Skeletal muscle satellite cell (primary cell): ENCODE data around the gene ALDH1A1.
"Not testable (repeated sequence)": the region's sequence is repeated elsewhere in the genome, so short reads cannot be mapped to it uniquely, and the experiment has no call there.

ENCODE experiments used
- H3K27me3 ChIP-seq: 2 replicates; pipeline ENCODE4 v1.7.0; 2013; ENCODE audit warnings: low read length; ENCODE audit not compliant: control insufficient read depth, insufficient read depth
- H3K36me3 ChIP-seq: 2 replicates; pipeline ENCODE4 v1.7.0; 2013; ENCODE audit warnings: mild to moderate bottlenecking, control low read depth, low read length; ENCODE audit not compliant: insufficient read depth
- H3K4me1 ChIP-seq: 2 replicates; pipeline ENCODE4 v1.7.0; 2013; ENCODE audit warnings: low read length; ENCODE audit not compliant: control insufficient read depth, insufficient read depth
- H3K4me2 ChIP-seq: 2 replicates; pipeline ENCODE4 v1.7.0; 2013; ENCODE audit warnings: mild to moderate bottlenecking, low read length
- H3K4me3 ChIP-seq: 2 replicates; pipeline ENCODE4 v1.7.0; 2013; ENCODE audit warnings: low read length
- H3K9ac ChIP-seq: 2 replicates; pipeline ENCODE4 v1.7.0; 2013; ENCODE audit warnings: mild to moderate bottlenecking, low read depth, low read length, moderate library complexity
- H3K9me3 ChIP-seq: replicated peaks from 2 replicates; pipeline ENCODE4 v1.7.0; 2013; ENCODE audit warnings: mild to moderate bottlenecking, control low read depth, low read length

ALDH1A1 gene

GRCh38 chr9:72883875-72884274, 69.0 kb downstream of the ALDH1A1 start:
- Histone ChIP-seq H3K36me3 (no peaks in the 10 kb centered on the region), H3K9ac (no peak overlapping the region), H3K27me3 (no peaks in the 10 kb centered on the region), H3K4me2 (no peak overlapping the region), H3K9me3 (no peaks in the 10 kb centered on the region), H3K4me1 (peaks cover 22% of the 10 kb centered on the region), H3K4me3 (no peak overlapping the region)

DNA sequence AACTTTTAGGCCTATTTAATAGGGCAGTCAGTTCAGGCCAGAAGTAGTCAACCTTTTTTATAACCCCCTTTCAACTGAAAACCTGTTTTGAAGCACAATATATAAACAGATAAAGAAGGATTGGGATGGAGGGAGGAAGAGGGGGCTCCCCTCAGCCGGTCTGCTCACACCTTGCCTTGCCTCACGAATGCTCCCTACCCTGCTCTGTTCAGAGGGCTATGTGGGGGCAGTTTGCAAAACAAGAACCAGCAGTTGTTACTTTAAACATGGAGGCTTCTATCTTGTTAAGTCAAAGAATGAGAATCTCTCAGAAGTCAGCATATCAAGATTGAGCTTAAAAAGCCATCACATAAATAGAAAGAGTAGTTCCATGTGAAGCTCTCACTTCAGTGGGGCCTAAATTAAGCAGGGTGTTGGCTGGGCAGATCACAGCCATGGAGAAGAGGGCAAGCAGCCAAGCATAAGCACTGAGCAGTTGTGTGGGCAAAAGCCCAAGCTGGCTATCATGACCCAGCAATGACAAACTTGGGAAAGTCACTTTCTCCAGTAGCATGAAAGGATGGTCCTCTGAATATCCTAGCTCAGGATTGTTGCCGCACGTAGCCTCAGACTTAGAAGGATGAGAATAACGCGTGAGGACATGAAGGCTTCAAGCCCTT, 70.6 kb downstream of the ALDH1A1 start:
- no peak overlapping the region for H3K9ac ChIP-seq
- H3K27me3 ChIP-seq, result no peaks in the 10 kb centered on the region
- H3K9me3 ChIP-seq, result no peaks in the 10 kb centered on the region
- no peaks in the 10 kb centered on the region for H3K36me3 ChIP-seq
- peaks cover 22% of the 10 kb centered on the region for H3K4me1 ChIP-seq
- H3K4me2 ChIP-seq, result no peak overlapping the region
- H3K4me3 ChIP-seq, result no peak overlapping the region

DNA sequence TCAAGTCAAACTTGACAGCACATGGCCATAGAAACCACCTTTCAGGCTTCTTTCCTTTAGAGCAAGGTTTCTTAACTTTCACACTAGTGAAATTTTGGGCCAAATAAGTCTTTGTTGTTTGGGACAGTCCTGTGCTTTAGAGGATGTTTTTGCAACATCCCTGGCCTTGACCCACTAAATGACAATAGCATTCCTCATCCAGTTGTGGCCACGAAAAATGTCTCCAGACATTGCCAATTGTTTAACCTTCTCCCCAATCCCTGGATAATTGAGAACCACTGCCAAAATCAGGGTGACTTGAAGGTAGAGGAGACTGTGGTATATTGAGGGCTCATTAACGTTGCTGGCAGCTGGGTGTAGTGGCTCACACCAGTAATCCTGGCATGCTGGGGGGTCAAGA, 72.0 kb downstream of the ALDH1A1 start:
- no peak overlapping the region for H3K4me3 ChIP-seq
- H3K4me1 ChIP-seq, result peaks cover 22% of the 10 kb centered on the region
- no peak overlapping the region for H3K9ac ChIP-seq
- no peaks in the 10 kb centered on the region for H3K36me3 ChIP-seq
- H3K9me3 ChIP-seq, result no peaks in the 10 kb centered on the region
- H3K4me2 ChIP-seq, result no peak overlapping the region
- no peaks in the 10 kb centered on the region for H3K27me3 ChIP-seq

GRCh38 chr9:72875221-72875620, 77.6 kb downstream of the ALDH1A1 start:
- Histone ChIP-seq H3K4me1 (peaks cover 11% of the 10 kb centered on the region), H3K36me3 (no peaks in the 10 kb centered on the region), H3K27me3 (no peaks in the 10 kb centered on the region), H3K9me3 (no peaks in the 10 kb centered on the region), H3K4me2 (no peak overlapping the region), H3K9ac (no peak overlapping the region), H3K4me3 (no peak overlapping the region)

- H3K9ac ChIP-seq, result no peak overlapping the region
- H3K9me3 ChIP-seq, result no peaks in the 10 kb centered on the region
- H3K27me3 ChIP-seq, result no peaks in the 10 kb centered on the region
- H3K4me2 ChIP-seq, result no peak overlapping the region
- no peaks in the 10 kb centered on the region for H3K36me3 ChIP-seq
- H3K4me1 ChIP-seq, result peaks cover 11% of the 10 kb centered on the region
- no peak overlapping the region for H3K4me3 ChIP-seq
These were observed 78.5 kb downstream of the ALDH1A1 start for GRCh38 chr9:72874344-72874743.

GRCh38 chr9:72873456-72873855, 79.4 kb downstream of the ALDH1A1 start:
- H3K27me3 ChIP-seq, result no peaks in the 10 kb centered on the region
- no peak overlapping the region for H3K4me3 ChIP-seq
- no peaks in the 10 kb centered on the region for H3K36me3 ChIP-seq
- H3K4me1 ChIP-seq, result peaks cover 11% of the 10 kb centered on the region
- no peak overlapping the region for H3K4me2 ChIP-seq
- H3K9me3 ChIP-seq, result no peaks in the 10 kb centered on the region
- H3K9ac ChIP-seq, result no peak overlapping the region

DNA sequence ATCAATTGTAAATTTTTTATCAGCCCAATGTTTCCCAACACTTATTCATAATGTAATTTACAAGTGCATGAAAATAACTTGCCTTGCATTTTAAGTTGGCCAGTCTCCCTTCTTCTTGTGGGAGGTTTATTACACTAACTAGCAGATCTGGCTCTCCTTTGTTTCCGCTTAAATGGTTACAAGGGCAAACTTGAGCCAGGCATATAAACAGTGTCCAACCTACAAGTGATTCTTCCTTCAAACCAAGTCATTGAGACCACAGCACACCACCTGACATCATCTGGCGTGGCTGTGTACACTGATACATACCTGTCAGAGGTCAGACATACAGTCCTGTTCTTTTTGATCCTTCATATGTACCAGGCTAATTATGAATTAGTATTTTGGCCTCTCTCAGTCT, 80.1 kb downstream of the ALDH1A1 start:
- H3K27me3 ChIP-seq, result no peaks in the 10 kb centered on the region
- H3K4me3 ChIP-seq, result no peak overlapping the region
- no peak overlapping the region for H3K4me2 ChIP-seq
- H3K9ac ChIP-seq, result no peak overlapping the region
- no peaks in the 10 kb centered on the region for H3K9me3 ChIP-seq
- H3K4me1 ChIP-seq, result peaks cover 11% of the 10 kb centered on the region
- no peaks in the 10 kb centered on the region for H3K36me3 ChIP-seq

GRCh38 chr9:72871685-72872084, 81.2 kb downstream of the ALDH1A1 start:
- Histone ChIP-seq H3K27me3 (no peaks in the 10 kb centered on the region), H3K4me2 (peak overlapping the region; percentile 68), H3K4me3 (peak overlapping the region; percentile 29), H3K9ac (peak overlapping the region; percentile 49), H3K4me1 (peaks cover 11% of the 10 kb centered on the region), H3K9me3 (no peaks in the 10 kb centered on the region), H3K36me3 (no peaks in the 10 kb centered on the region)

- no peaks in the 10 kb centered on the region for H3K36me3 ChIP-seq
- H3K9ac ChIP-seq, result no peak overlapping the region
- no peaks in the 10 kb centered on the region for H3K9me3 ChIP-seq
- H3K4me1 ChIP-seq, result no peaks in the 10 kb centered on the region
- no peaks in the 10 kb centered on the region for H3K27me3 ChIP-seq
- no peak overlapping the region for H3K4me2 ChIP-seq
- H3K4me3 ChIP-seq, result no peak overlapping the region
These were observed 88.5 kb downstream of the ALDH1A1 start for GRCh38 chr9:72864327-72864726.

DNA sequence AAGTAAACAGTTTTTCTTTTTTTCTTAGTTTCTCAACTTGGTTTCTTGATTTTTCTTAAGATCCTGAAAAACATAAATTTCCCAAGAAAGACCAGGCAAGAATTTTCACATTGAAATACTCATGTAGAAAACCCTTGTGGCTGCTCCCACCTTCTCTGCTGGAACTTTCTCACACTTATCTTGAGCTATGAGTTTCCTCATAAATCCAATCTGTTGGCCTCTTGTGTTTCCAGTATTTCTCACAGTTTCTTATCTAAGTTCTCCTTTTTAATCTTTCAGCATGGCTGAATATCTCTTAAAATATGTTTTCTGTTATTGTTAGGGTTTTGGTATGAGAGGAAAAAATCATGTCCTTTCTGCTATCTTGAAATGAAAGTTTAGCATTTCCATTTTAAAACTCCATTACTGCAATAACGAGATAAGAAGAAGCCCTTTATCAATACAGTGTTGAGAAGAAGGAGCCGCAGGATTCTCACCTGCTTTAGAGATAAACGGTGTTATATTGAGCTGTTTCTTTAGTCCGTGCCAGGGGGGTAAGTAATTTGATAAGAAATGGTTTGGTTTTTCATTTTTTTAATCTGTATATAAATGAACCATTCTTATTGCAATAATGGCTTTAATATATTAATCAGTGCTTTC, 89.3 kb downstream of the ALDH1A1 start:
- H3K4me3 ChIP-seq, result no peak overlapping the region
- no peaks in the 10 kb centered on the region for H3K27me3 ChIP-seq
- peaks cover under 1% of the 10 kb centered on the region for H3K4me1 ChIP-seq
- H3K4me2 ChIP-seq, result no peak overlapping the region
- H3K36me3 ChIP-seq, result no peaks in the 10 kb centered on the region
- H3K9ac ChIP-seq, result no peak overlapping the region
- H3K9me3 ChIP-seq, result no peaks in the 10 kb centered on the region

DNA sequence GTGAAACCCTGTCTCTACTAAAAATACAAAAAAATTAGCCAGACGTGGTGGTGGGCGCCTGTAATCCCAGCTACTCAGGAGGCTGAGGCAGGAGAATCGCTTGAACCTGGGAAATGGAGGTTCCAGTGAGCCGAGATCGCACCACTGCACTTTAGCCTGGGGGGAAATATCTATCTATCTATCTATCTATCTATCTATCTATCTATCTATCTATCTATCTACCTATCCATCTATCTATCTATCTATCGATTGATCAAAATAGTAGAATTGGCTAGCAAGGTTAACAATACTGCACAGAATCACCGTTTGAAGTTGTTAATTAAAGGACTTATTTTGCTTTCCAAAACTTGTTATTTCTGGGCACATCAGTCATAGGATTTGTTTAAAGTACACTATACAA, 90.1 kb downstream of the ALDH1A1 start:
- not testable (repeated sequence) for H3K4me1 ChIP-seq, H3K27me3 ChIP-seq, H3K4me2 ChIP-seq, H3K36me3 ChIP-seq, H3K9ac ChIP-seq, H3K9me3 ChIP-seq, H3K4me3 ChIP-seq
